CD14-positive monocyte (primary cell): ENCODE data around the gene MYO18A. TPM values are rescaled to one million over a fixed set of nuclear protein-coding genes. Genes with fewer than 3 reads are reported as not detected.
A peak's percentile ranks its signal among the peaks of the same experiment; 100 is the strongest.

Source experiments
- DNase-seq, 3 donors: peaks; one replicate each; pipeline ENCODE4 v3.0.0-alpha.2; 2011 to 2022
- H2AFZ ChIP-seq: 2 replicates; pipeline ENCODE4 v1.6.0; 2012; ENCODE audit warnings: mild to moderate bottlenecking, low read depth, low read length, inconsistent platforms; ENCODE audit not compliant: insufficient read depth, poor library complexity, severe bottlenecking
- H3K27ac ChIP-seq, 2 donors: 1 replicate in 1 of 2; 2 replicates in 1 of 2; pipeline ENCODE4 v1.5.1; 2012 to 2013; ENCODE audit warnings: low read length in 2 of 2, control low read depth in 1 of 2, inconsistent platforms in 1 of 2, low read depth in 1 of 2, mild to moderate bottlenecking in 1 of 2
- H3K27me3 ChIP-seq, 2 donors: one replicate each; pipeline versions ENCODE4 v1.6.0 to v1.6.1; 2011 to 2013; ENCODE audit warnings: low read length in 2 of 2; ENCODE audit not compliant: control insufficient read depth in 2 of 2, insufficient read depth in 2 of 2
- H3K36me3 ChIP-seq, 2 donors: replicated peaks in 1 of 2; 1 replicate in 1 of 2; 2 replicates in 1 of 2; pipeline versions ENCODE4 v1.5.1 to v1.6.1; 2012 to 2013; ENCODE audit warnings: low read length in 2 of 2, control low read depth in 1 of 2, inconsistent platforms in 1 of 2, mild to moderate bottlenecking in 1 of 2; ENCODE audit not compliant: insufficient read depth in 2 of 2, control insufficient read depth in 1 of 2
- H3K4me1 ChIP-seq, 2 donors: 1 replicate in 1 of 2; 2 replicates in 1 of 2; pipeline versions ENCODE4 v1.5.1 to v1.6.1; 2012 to 2013; ENCODE audit warnings: low read length in 2 of 2, control low read depth in 1 of 2, inconsistent platforms in 1 of 2, mild to moderate bottlenecking in 1 of 2, moderate library complexity in 1 of 2; ENCODE audit not compliant: insufficient read depth in 2 of 2, control insufficient read depth in 1 of 2
- H3K4me2 ChIP-seq: replicated peaks from 2 replicates; pipeline ENCODE3; 2012; ENCODE audit warnings: low read length, moderate library complexity, mild to moderate bottlenecking; ENCODE audit not compliant: poor library complexity, severe bottlenecking; ENCODE audit errors: extremely low read depth
- H3K4me3 ChIP-seq, 3 experiments: fragments of 200-600 bp in 1 of 3; sonication (generic) in 1 of 3; replicated peaks in 1 of 3; 1 replicate in 2 of 3; 2 replicates in 1 of 3; pipeline ENCODE4 v1.5.1; 2011 to 2013; ENCODE audit warnings: low read length in 3 of 3, mild to moderate bottlenecking in 3 of 3, control low read depth in 2 of 3, low read depth in 2 of 3, inconsistent platforms in 1 of 3, moderate library complexity in 1 of 3
- H3K79me2 ChIP-seq: 2 replicates; pipeline ENCODE4 v1.6.0; 2012; ENCODE audit warnings: mild to moderate bottlenecking, control low read depth, inconsistent platforms, low read length, moderate library complexity; ENCODE audit not compliant: insufficient read depth
- H3K9ac ChIP-seq: 2 replicates; pipeline ENCODE4 v1.6.0; 2017; ENCODE audit warnings: low read length, mild to moderate bottlenecking; ENCODE audit not compliant: insufficient read depth, poor library complexity, severe bottlenecking
- H3K9me3 ChIP-seq, 2 donors: replicated peaks in 1 of 2; 1 replicate in 1 of 2; 2 replicates in 1 of 2; pipeline versions ENCODE4 v1.5.1 to v1.6.1; 2012 to 2013; ENCODE audit warnings: low read length in 2 of 2, control low read depth in 1 of 2; ENCODE audit not compliant: control insufficient read depth in 1 of 2, insufficient read depth in 1 of 2
- H4K20me1 ChIP-seq: 2 replicates; pipeline ENCODE4 v1.6.0; 2012; ENCODE audit warnings: mild to moderate bottlenecking, low read length, control low read depth, moderate library complexity; ENCODE audit not compliant: insufficient read depth
- H3K27ac Mint-ChIP-seq, 7 donors: one replicate each; pipeline ENCODE4 v1.8.0; 2020; ENCODE audit warnings: mild to moderate bottlenecking in 7 of 7, mixed read lengths in 7 of 7, moderate library complexity in 6 of 7, inconsistent platforms in 2 of 7
- H3K27me3 Mint-ChIP-seq, 3 donors: one replicate each; pipeline ENCODE4 v1.8.0; 2021 to 2022; ENCODE audit warnings: low read depth in 3 of 3, mild to moderate bottlenecking in 3 of 3, mixed read lengths in 3 of 3, moderate library complexity in 3 of 3, inconsistent platforms in 1 of 3
- H3K36me3 Mint-ChIP-seq, 2 donors: one replicate each; pipeline ENCODE4 v1.8.0; 2020; ENCODE audit warnings: mixed read lengths in 2 of 2, inconsistent platforms in 1 of 2, mild to moderate bottlenecking in 1 of 2
- H3K4me1 Mint-ChIP-seq: one replicate; pipeline ENCODE4 v1.8.0; 2020; ENCODE audit warnings: mild to moderate bottlenecking, mixed read lengths
- H3K4me3 Mint-ChIP-seq, 2 donors: one replicate each; pipeline ENCODE4 v1.8.0; 2020; ENCODE audit warnings: mild to moderate bottlenecking in 2 of 2, mixed read lengths in 2 of 2, moderate library complexity in 1 of 2
- H3K9me3 Mint-ChIP-seq, 7 donors: one replicate each; pipeline ENCODE4 v1.8.0; 2020 to 2022; ENCODE audit warnings: mixed read lengths in 7 of 7, mild to moderate bottlenecking in 6 of 7, moderate library complexity in 6 of 7, inconsistent platforms in 2 of 7
- WGBS: methylation state at CpG from one replicate; pipeline ENCODE4 v1.1.5; 2013; ENCODE audit warnings: missing lambda C conversion rate; ENCODE audit not compliant: insufficient coverage; 5-methylcytosine and 5-hydroxymethylcytosine counted together
- intact Hi-C, 2 donors: fragments of 100-400 bp; cut with micrococcal nuclease; formaldehyde crosslinking; loops; one replicate each; pipeline versions ENCODE4 v1.15.0 to v1.15.1; 2023
- polyA plus RNA-seq, 3 donors: library from polyadenylated mRNA; depleted of rRNA in 1 of 3; unstranded in 2 of 3; stranded (reverse) in 1 of 3; fragments of 300-500 nt in 2 of 3; fragments of >200 nt in 1 of 3; fragmentation: Illumina TruSeq in 2 of 3; gene quantifications; 1 replicate in 2 of 3; 2 replicates in 1 of 3; pipeline ENCODE4 v1.2.3, GENCODE V29; 2012 to 2021
- TF ChIP-seq, protein P1 (sequence below): fragments of 200-600 bp; IDR thresholded peaks from one replicate; pipeline ENCODE4 v1.8.0; 2022; ENCODE audit warnings: antibody characterized with exemption, mild to moderate bottlenecking

The MYO18A gene
- polyA plus RNA-seq, 3 donors: 6.3 to 40.2 (median 11.0) TPM

GRCh38 chr17:29116804-29117753 lies 63.1 kb downstream of the MYO18A start:
- peaks cover 27 to 33% of the 10 kb centered on the region in 2 donors for H3K4me1 ChIP-seq
- Mint-ChIP-seq H3K9me3 (peaks cover 0 to 2% (median 0%) of the 10 kb centered on the region in 7 donors), H3K36me3 (peaks cover 57 to 80% of the 10 kb centered on the region in 2 donors), H3K27me3 (no peaks in the 10 kb centered on the region), H3K4me1 (peaks cover 26% of the 10 kb centered on the region), H3K4me3 (peak overlapping the region; percentile 24 to 62), H3K27ac (peak overlapping the region; percentile 54 to 89 (median 84))
- peak overlapping the region in 1 of 3 experiments; percentile 36 for H3K4me3 ChIP-seq
- DNase-seq: peak; percentile 66 to 77 (median 66)
- H3K36me3 ChIP-seq: peaks cover 74 to 84% of the 10 kb centered on the region in 2 donors
- H3K27ac ChIP-seq: peak overlapping the region; percentile 39 to 67
- H4K20me1 ChIP-seq: peaks cover 31% of the 10 kb centered on the region
- TF ChIP-seq, protein P1, sequence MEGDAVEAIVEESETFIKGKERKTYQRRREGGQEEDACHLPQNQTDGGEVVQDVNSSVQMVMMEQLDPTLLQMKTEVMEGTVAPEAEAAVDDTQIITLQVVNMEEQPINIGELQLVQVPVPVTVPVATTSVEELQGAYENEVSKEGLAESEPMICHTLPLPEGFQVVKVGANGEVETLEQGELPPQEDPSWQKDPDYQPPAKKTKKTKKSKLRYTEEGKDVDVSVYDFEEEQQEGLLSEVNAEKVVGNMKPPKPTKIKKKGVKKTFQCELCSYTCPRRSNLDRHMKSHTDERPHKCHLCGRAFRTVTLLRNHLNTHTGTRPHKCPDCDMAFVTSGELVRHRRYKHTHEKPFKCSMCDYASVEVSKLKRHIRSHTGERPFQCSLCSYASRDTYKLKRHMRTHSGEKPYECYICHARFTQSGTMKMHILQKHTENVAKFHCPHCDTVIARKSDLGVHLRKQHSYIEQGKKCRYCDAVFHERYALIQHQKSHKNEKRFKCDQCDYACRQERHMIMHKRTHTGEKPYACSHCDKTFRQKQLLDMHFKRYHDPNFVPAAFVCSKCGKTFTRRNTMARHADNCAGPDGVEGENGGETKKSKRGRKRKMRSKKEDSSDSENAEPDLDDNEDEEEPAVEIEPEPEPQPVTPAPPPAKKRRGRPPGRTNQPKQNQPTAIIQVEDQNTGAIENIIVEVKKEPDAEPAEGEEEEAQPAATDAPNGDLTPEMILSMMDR: peak; percentile 99
- 53% methylated on average over 16 of the region's 26 CpGs for WGBS
- peak overlapping the region; percentile 56 for H3K4me2 ChIP-seq
- no peak overlapping the region for H2AFZ ChIP-seq
- H3K79me2 ChIP-seq: peaks cover 8% of the 10 kb centered on the region
- H3K9ac ChIP-seq: no peak overlapping the region
- intact Hi-C loops: loop anchor here (2.0 to 10.0 kb wide), 3 partner anchors 152 to 352 kb away; partner anchors contain the start of gene DHRS13 (in 1 of the 2)
- H3K27me3 ChIP-seq: no peaks in the 10 kb centered on the region
- no peaks in the 10 kb centered on the region for H3K9me3 ChIP-seq

- TF ChIP-seq, protein P1: peak; percentile 65
- Histone ChIP-seq H3K27me3 (no peaks in the 10 kb centered on the region), H2AFZ (no peak overlapping the region), H3K9me3 (no peaks in the 10 kb centered on the region), H3K9ac (no peak overlapping the region), H3K79me2 (peaks cover 8% of the 10 kb centered on the region), H4K20me1 (peaks cover 39% of the 10 kb centered on the region), H3K27ac (peak overlapping the region; percentile 39 to 67), H3K4me2 (peak overlapping the region; percentile 56), H3K4me3 (peak overlapping the region in 1 of 3 experiments; percentile 18), H3K36me3 (peaks cover 70 to 84% of the 10 kb centered on the region in 2 donors), H3K4me1 (peaks cover 27 to 33% of the 10 kb centered on the region in 2 donors)
- Mint-ChIP-seq H3K4me3 (peak overlapping the region; percentile 24 to 55), H3K9me3 (peaks cover 0 to 2% (median 0%) of the 10 kb centered on the region in 7 donors), H3K27ac (peak overlapping the region; percentile 78 to 89 (median 84)), H3K36me3 (peaks cover 55 to 78% of the 10 kb centered on the region in 2 donors), H3K4me1 (peaks cover 26% of the 10 kb centered on the region), H3K27me3 (no peaks in the 10 kb centered on the region)
- 24% methylated on average over 6 of the region's 20 CpGs for WGBS
- DNase-seq: peak; percentile 27 to 57 (median 30)
- intact Hi-C loops: loop anchor here (2.0 to 10.0 kb wide), 3 partner anchors 151 to 351 kb away; partner anchors contain the start of gene DHRS13 (in 1 of the 2)
Observed at GRCh38 chr17:29115961-29116803, 64.0 kb downstream of the MYO18A start.
